Measurements from ENCODE around the gene RCAN1. TPM values are rescaled to one million over a fixed set of nuclear protein-coding genes. Genes with fewer than 3 reads are reported as not detected.

The RCAN1 gene
- polyA plus RNA-seq, 2 of the 4 experiments (the other 2 are of a cell fraction) = 10.2 to 11.9 TPM

DNA sequence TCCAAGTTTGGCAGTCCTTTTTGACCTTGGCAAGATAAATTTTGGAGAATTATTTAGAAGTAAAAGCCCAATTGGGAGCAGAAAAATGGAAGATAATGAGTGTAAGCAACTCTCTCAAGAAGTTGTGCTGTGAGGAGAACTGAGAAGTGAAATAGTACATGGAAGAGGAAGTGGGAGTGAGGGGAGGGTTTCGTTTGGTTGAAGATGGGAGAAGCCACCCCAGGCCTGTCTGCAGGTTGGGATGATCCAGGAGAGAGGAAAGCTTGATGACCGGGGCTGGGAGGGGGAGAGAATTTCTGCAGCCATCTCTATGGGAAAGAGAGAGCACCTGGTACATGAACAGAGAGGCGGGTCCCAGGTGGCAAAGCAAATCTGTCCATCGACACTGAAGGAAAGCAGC lies 8.6 kb upstream of the RCAN1 start:
- ChIA-PET POLR2A (no interaction called here), CTCF (interaction anchor here (1.2 to 1.8 kb wide), 2 partner anchors 21 to 261 kb away, joined by 3 to 5 read pairs; no protein-coding TSS in a partner anchor)
- FAIRE-seq (no peak), DNase-seq (ENCODE audit: low read depth in 1 of 2, low spot score in 1 of 2) (no peak), ATAC-seq (no peak)
- no peaks in the 10 kb centered on the region for H3K9me3 ChIP-seq
- H3K4me3 ChIP-seq = no peak overlapping the region
- no peak overlapping the region for H3K27ac ChIP-seq
- H3K4me2 ChIP-seq = no peak overlapping the region
- 38% methylated on average over 4 of the region's 4 CpGs for WGBS (ENCODE audit: missing lambda C conversion rate)
- TF ChIP-seq FOXS1 (CRISPR knock-in tag; IDR thresholded peaks at IDR 0.05) (no peak), MYC (IDR thresholded peaks at IDR 0.05; ENCODE audit: borderline replicate concordance, low read length) (no peak), HOXA7 (CRISPR knock-in tag; IDR thresholded peaks at IDR 0.05) (no peak), RFX5 (IDR thresholded peaks at IDR 0.05) (no peak), NFE2L2 (conservative IDR thresholded peaks at IDR 0.05; ENCODE audit: low read length) (no peak), FOSB (CRISPR knock-in tag; IDR thresholded peaks at IDR 0.05) (no peak), POLR2AphosphoS2 (conservative IDR thresholded peaks at IDR 0.05; ENCODE audit: low read length) (no peak), EHMT2 (IDR thresholded peaks at IDR 0.05; ENCODE audit: low read depth) (no peak), NR3C1 (IDR thresholded peaks at IDR 0.05) (no peak), ZSCAN20 (CRISPR knock-in tag; IDR thresholded peaks at IDR 0.05) (no peak), NPAS2 (CRISPR knock-in tag; IDR thresholded peaks at IDR 0.05; ENCODE audit: borderline replicate concordance) (no peak), RCOR1 (IDR thresholded peaks at IDR 0.05; ENCODE audit: low read depth, low read length) (no peak)
- TF ChIP-seq, protein P1, sequence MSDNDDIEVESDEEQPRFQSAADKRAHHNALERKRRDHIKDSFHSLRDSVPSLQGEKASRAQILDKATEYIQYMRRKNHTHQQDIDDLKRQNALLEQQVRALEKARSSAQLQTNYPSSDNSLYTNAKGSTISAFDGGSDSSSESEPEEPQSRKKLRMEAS (IDR thresholded peaks at IDR 0.05) = no peak
- TF ChIP-seq, protein P2, sequence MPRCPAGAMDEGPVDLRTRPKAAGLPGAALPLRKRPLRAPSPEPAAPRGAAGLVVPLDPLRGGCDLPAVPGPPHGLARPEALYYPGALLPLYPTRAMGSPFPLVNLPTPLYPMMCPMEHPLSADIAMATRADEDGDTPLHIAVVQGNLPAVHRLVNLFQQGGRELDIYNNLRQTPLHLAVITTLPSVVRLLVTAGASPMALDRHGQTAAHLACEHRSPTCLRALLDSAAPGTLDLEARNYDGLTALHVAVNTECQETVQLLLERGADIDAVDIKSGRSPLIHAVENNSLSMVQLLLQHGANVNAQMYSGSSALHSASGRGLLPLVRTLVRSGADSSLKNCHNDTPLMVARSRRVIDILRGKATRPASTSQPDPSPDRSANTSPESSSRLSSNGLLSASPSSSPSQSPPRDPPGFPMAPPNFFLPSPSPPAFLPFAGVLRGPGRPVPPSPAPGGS (IDR thresholded peaks at IDR 0.05) = no peak
- TF ChIP-seq, protein P3, sequence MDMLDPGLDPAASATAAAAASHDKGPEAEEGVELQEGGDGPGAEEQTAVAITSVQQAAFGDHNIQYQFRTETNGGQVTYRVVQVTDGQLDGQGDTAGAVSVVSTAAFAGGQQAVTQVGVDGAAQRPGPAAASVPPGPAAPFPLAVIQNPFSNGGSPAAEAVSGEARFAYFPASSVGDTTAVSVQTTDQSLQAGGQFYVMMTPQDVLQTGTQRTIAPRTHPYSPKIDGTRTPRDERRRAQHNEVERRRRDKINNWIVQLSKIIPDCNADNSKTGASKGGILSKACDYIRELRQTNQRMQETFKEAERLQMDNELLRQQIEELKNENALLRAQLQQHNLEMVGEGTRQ (IDR thresholded peaks at IDR 0.05) = no peak
- TF ChIP-seq, protein P4, sequence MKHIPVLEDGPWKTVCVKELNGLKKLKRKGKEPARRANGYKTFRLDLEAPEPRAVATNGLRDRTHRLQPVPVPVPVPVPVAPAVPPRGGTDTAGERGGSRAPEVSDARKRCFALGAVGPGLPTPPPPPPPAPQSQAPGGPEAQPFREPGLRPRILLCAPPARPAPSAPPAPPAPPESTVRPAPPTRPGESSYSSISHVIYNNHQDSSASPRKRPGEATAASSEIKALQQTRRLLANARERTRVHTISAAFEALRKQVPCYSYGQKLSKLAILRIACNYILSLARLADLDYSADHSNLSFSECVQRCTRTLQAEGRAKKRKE (CRISPR knock-in tag; IDR thresholded peaks at IDR 0.05; ENCODE audit: low read depth) = no peak
- TF ChIP-seq, protein P5, sequence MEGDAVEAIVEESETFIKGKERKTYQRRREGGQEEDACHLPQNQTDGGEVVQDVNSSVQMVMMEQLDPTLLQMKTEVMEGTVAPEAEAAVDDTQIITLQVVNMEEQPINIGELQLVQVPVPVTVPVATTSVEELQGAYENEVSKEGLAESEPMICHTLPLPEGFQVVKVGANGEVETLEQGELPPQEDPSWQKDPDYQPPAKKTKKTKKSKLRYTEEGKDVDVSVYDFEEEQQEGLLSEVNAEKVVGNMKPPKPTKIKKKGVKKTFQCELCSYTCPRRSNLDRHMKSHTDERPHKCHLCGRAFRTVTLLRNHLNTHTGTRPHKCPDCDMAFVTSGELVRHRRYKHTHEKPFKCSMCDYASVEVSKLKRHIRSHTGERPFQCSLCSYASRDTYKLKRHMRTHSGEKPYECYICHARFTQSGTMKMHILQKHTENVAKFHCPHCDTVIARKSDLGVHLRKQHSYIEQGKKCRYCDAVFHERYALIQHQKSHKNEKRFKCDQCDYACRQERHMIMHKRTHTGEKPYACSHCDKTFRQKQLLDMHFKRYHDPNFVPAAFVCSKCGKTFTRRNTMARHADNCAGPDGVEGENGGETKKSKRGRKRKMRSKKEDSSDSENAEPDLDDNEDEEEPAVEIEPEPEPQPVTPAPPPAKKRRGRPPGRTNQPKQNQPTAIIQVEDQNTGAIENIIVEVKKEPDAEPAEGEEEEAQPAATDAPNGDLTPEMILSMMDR (IDR thresholded peaks at IDR 0.05) = no peak
- H3K4me1 ChIP-seq = no peaks in the 10 kb centered on the region

DNA sequence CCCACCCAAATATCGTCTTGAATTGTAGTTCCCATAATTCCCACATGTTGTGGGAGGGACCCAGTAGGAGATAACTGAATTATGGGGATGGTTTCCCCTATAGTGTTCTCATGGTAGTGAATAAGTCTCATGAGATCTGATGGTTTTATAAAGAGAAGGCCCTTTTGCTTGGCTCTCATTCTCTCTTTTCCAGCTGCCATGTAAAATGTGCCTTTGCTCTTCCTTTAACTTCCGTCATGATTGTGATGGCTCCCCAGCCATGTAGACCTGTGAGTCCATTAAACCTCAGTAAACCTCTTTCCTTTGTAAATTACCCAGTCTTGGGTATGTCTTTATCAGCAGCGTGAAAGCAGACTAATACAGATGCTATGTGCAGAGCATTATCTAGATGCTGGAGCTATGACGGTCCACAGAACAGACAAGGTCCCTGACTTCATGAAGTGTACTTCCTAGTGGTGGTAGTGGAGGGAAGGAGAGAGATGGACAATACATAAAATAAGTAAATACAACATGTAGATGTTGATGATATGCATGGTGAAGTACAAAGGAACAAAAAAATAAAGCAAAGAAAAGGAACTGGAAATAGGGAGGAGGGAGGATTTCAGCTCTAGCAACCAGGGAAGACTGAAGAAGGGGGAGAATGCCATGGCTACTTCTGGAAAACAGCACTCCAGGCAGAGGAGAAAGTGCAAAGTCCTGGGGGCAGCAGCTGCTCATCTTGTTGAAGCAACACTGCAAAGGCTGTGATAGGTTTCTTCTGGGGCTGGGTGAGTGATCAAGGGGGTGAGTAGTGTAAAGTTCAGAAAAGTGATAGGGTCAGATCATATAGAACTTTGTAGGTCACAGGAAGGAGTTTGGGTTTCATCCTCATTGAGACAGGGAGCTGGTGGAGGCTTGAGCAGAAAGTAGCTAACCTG lies 6.8 kb upstream of the RCAN1 start:
- no peak overlapping the region for H3K4me2 ChIP-seq
- TF ChIP-seq MYC (IDR thresholded peaks at IDR 0.05; ENCODE audit: borderline replicate concordance, low read length) = no peak
- TF ChIP-seq ZNF302 (CRISPR knock-in tag; IDR thresholded peaks at IDR 0.05) = no peak
- no peak for TF ChIP-seq EHF (CRISPR knock-in tag; IDR thresholded peaks at IDR 0.05)
- no peak for TF ChIP-seq ZSCAN20 (CRISPR knock-in tag; IDR thresholded peaks at IDR 0.05)
- TF ChIP-seq, protein P2 (IDR thresholded peaks at IDR 0.05) = no peak
- TF ChIP-seq POLR2AphosphoS2 (conservative IDR thresholded peaks at IDR 0.05; ENCODE audit: low read length) = no peak
- no peak for TF ChIP-seq SREBF2 (IDR thresholded peaks at IDR 0.05)
- TF ChIP-seq, protein P6, sequence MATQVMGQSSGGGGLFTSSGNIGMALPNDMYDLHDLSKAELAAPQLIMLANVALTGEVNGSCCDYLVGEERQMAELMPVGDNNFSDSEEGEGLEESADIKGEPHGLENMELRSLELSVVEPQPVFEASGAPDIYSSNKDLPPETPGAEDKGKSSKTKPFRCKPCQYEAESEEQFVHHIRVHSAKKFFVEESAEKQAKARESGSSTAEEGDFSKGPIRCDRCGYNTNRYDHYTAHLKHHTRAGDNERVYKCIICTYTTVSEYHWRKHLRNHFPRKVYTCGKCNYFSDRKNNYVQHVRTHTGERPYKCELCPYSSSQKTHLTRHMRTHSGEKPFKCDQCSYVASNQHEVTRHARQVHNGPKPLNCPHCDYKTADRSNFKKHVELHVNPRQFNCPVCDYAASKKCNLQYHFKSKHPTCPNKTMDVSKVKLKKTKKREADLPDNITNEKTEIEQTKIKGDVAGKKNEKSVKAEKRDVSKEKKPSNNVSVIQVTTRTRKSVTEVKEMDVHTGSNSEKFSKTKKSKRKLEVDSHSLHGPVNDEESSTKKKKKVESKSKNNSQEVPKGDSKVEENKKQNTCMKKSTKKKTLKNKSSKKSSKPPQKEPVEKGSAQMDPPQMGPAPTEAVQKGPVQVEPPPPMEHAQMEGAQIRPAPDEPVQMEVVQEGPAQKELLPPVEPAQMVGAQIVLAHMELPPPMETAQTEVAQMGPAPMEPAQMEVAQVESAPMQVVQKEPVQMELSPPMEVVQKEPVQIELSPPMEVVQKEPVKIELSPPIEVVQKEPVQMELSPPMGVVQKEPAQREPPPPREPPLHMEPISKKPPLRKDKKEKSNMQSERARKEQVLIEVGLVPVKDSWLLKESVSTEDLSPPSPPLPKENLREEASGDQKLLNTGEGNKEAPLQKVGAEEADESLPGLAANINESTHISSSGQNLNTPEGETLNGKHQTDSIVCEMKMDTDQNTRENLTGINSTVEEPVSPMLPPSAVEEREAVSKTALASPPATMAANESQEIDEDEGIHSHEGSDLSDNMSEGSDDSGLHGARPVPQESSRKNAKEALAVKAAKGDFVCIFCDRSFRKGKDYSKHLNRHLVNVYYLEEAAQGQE (IDR thresholded peaks at IDR 0.05) = no peak
- TF ChIP-seq POLR2A (IDR thresholded peaks at IDR 0.05; ENCODE audit: low read length) = no peak
- TF ChIP-seq, protein P7, sequence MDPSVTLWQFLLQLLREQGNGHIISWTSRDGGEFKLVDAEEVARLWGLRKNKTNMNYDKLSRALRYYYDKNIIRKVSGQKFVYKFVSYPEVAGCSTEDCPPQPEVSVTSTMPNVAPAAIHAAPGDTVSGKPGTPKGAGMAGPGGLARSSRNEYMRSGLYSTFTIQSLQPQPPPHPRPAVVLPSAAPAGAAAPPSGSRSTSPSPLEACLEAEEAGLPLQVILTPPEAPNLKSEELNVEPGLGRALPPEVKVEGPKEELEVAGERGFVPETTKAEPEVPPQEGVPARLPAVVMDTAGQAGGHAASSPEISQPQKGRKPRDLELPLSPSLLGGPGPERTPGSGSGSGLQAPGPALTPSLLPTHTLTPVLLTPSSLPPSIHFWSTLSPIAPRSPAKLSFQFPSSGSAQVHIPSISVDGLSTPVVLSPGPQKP (IDR thresholded peaks at IDR 0.05; ENCODE audit: low read depth, low read length) = no peak
- TF ChIP-seq FOSL2 (IDR thresholded peaks at IDR 0.05) = no peak
- no peak for TF ChIP-seq FOSL2 (CRISPR knock-in tag; IDR thresholded peaks at IDR 0.05)

More for the DNA sequence above, 6.8 kb upstream of the RCAN1 start:
- Histone ChIP-seq H3K4me1 (no peaks in the 10 kb centered on the region), H3K27ac (no peak overlapping the region), H3K9me3 (no peaks in the 10 kb centered on the region), H3K4me3 (no peak overlapping the region)
- ChIA-PET POLR2A (no interaction called here), CTCF (interaction anchor here (1.4 kb wide), 1 partner anchor 19 kb away, joined by 4 read pairs; no protein-coding TSS in a partner anchor)
- WGBS (ENCODE audit: missing lambda C conversion rate) = 41% methylated on average over 4 of the region's 4 CpGs
- no peak for FAIRE-seq
- ATAC-seq = no peak
- no peak for DNase-seq (ENCODE audit: low read depth in 1 of 2, low spot score in 1 of 2)
